Measurements from ENCODE around the gene CCSER1.

DNA sequence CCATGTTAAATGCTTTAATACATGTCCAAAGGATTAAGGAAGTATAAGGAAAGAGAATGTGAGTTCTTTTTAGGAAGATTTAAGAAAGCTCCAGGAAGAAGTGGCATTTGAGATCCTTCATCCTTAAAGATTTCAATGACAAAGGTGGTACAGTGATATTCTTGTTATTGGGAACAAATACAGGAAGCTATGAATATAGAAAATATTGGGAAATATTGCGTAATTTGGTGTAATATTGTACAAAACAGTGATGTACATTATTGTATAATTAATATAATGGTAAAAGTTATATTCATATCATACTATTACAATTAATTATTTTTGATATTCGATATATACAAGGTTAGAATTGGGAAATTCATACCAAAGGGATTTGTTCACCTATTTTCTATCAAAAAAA lies 937.9 kb downstream of the CCSER1 start:
- TF ChIP-seq EZH2 (IDR thresholded peaks at IDR 0.05; ENCODE audit: borderline replicate concordance, low read length) = no peak
- TF ChIP-seq, protein P1, sequence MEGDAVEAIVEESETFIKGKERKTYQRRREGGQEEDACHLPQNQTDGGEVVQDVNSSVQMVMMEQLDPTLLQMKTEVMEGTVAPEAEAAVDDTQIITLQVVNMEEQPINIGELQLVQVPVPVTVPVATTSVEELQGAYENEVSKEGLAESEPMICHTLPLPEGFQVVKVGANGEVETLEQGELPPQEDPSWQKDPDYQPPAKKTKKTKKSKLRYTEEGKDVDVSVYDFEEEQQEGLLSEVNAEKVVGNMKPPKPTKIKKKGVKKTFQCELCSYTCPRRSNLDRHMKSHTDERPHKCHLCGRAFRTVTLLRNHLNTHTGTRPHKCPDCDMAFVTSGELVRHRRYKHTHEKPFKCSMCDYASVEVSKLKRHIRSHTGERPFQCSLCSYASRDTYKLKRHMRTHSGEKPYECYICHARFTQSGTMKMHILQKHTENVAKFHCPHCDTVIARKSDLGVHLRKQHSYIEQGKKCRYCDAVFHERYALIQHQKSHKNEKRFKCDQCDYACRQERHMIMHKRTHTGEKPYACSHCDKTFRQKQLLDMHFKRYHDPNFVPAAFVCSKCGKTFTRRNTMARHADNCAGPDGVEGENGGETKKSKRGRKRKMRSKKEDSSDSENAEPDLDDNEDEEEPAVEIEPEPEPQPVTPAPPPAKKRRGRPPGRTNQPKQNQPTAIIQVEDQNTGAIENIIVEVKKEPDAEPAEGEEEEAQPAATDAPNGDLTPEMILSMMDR (conservative IDR thresholded peaks at IDR 0.05 in 1 of 2, IDR thresholded peaks at IDR 0.05 in 1 of 2; ENCODE audit: extremely low read depth in 1 of 2, insufficient read depth in 1 of 2, low read depth in 1 of 2, low read length in 2 of 2) = no peak

Measured in mammary epithelial cell (primary cell).